ENCODE measurements around the gene PRRG2.
A peak's percentile ranks its signal among the peaks of the same experiment; 100 is the strongest.

The PRRG2 gene

DNA sequence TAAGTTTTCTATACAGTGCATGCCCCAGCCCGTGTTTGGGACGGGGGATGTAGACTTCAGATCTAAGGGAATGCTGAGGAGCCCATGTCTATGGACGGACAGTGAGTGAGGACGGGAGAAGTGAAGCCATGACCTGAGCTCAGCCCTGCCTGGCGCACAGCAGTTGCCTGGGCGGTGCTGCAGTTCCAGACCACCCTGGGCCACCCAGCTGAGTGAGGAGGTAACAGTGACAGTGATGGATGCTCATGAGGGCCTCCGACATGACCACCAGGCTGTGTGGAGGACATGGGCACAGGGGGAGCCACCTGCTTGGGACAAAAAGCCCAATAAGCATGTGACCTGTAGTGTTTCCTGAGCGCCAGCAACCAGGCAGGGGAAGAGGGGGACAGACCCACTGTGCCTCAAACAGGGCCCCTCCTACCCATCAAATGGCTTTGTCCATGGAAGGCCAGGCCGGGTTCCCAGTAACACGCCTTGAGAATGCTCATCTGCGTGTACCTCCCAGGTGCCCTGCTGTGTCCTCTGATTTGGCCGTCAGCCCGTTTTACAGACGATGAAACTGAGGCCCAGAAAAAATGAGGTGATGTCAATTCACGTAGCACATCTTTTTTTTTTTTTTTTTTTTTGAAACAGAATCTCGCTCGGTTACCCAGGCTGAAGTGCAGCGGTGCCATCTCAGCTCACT lies 23.3 kb upstream of the PRRG2 start:
- DNase-seq, result no peak

DNA sequence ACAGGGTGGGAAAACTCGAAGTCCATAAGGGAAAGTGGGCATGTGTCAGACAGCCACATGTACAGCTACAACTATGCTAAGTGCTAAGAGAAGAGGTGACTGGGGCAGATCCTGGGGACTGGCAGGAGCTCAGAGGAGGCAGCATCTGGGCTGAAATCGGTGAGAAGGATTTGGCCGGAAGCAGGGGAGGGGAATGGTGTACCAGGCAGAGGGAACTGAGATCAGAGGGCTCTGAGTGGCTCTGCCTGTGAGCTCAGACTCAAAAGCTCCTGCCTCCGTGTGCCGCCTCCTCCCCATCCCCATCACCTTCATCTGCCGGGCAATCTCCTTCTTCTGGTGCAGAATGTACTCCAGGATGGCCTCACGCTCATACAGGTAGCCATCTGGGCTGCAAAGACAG lies 22.5 kb upstream of the PRRG2 start:
- no peak for DNase-seq

DNA sequence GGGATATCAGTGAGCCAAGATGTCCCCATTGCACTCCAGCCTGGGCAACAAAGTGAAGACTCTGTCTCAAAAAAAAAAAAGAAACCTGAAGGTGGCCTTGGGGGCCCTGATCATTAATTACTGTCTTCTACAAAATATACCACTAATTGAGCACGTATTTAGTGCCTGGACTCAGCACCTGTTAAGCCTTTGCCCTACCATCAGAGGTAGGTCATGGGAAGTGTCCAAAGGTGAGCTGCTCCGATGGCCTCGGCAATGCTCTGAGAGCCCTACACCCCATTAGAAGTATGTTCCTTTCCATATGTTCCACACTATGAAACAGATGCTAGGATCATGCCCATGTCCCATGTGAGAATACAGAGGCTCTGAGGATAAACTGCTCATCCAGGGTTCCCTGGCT lies 21.7 kb upstream of the PRRG2 start:
- no peak for DNase-seq

DNA sequence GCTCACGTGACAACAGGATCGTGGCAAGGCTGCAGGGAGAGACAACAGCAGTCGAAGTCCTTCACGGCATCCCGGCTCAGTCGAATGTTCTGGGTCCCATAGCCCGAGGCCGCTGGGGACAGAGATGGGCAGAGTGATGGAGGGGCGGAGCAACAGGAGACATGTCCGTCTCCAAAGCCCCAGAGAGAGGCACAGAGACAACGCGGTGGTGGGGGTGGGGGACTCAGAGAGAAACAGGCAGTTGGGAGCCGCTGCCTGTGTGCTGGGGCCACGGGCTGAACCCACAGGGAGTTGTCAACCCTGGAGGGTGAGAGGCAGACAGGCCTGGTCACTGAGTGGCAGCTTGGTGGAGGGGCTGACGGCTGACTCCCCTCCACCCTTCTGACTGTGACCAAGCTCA lies 21.2 kb upstream of the PRRG2 start:
- DNase-seq, result no peak

DNA sequence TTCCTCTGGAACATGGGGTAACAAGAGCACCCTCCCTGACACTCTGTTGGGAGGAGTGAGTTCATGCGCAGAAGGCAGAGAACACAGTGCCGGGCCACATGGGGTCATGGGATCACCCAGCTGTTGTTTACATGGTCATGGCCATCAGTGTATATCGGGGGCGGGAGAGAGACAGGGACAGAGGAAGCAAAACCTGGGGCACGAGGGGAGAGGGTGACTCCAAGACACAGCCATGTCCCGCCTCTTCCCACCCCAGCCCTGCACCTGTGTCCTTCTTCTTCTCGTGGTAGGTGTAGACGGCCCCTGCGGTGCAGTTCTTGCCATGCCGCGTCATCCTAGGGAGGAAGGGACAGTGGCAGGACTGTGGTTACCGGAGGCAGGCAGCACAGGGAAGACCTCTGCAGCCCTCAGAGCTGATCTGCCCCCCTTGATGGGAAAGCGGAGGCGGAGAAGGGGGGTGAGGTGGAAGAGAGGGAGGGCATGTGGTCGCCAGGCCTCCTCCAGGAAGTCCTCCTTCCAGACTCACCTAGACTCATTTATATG lies 20.7 kb upstream of the PRRG2 start:
- DNase-seq, result no peak

DNA sequence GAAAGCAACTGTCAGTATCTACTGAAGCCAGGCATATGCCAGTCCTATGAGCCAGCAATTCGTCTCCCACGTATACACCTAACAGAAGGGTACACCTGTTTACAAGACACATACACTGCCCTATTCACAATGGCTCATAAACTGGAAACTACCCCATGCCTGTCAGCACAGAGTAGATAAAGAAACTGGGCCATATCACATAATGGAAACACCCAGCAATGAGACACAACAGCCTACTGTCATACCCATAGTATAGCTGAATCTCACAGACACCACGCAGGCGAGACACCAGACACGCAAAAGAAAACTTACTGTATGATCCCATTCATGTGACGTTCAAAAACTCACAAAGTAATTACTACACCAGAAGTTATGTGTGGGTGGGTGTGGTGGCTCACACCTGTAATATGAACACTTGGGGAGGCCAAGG lies 16.5 kb upstream of the PRRG2 start:
- no peak for DNase-seq

DNA sequence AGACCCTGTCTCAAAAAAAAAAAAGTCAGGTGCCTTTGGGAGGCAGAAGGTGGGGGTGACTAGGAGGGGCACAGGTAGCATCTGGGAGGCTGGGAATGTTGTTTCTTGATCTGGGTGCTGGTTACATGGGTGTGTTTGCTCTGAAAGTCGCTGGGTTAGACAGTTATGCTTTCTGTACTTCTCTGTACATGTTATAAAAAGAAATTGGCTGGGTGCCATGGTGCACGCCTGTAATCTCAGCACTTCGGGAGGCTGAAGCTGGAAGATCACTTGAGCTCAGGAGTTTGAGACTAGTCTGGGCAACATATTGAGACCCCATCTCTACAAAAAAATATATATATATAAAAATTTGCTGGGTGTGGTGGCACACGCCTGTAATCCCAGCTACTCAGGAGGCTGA lies 15.9 kb upstream of the PRRG2 start:
- no peak for DNase-seq

DNA sequence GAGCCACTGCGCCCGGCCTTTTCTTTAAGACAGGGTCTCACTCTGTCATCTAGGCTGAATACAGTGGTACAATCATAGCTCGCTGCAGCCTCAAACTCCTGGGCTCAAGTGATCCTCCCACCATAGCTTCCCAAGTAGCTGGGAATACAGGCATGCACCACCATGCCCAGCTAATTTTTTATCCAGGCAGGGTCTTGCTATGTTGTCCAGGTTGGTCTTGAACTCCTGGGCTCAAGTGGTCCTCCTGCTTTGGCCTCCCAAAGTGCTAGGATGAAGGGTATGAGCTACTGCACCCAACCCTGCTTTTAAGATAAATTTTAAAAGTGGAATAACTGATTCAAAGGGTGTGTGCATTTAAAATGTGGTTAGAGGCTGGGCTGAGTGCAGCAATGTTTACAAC lies 14.8 kb upstream of the PRRG2 start:
- no peak for DNase-seq

DNA sequence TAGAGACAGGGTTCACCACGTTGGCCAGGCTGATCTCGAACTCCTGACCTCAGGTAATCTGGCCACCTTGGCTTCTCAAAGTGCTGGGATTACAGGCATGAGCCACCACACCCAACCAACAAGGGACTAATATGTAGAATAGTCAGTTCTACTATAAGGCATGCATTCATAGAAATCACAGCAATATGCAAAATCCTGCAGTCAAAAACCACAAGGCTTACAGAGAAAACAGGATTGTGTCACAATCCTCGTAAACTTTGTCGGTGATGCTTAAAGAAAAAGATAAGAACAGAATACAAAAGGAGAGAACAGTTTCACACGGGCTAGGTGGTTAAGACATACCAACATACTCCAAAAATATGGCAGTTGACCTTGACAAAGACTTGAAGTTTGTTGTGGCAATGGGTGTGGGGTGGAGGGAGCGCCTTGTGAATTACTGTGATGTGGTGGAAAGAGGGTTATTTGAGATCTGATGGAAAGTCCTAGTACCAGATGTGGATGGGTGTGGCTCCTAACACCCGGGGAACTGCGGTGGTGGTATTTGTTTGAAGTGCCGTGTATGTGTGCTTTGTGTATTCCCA lies 13.2 kb upstream of the PRRG2 start:
- DNase-seq, result peak; percentile 75

DNA sequence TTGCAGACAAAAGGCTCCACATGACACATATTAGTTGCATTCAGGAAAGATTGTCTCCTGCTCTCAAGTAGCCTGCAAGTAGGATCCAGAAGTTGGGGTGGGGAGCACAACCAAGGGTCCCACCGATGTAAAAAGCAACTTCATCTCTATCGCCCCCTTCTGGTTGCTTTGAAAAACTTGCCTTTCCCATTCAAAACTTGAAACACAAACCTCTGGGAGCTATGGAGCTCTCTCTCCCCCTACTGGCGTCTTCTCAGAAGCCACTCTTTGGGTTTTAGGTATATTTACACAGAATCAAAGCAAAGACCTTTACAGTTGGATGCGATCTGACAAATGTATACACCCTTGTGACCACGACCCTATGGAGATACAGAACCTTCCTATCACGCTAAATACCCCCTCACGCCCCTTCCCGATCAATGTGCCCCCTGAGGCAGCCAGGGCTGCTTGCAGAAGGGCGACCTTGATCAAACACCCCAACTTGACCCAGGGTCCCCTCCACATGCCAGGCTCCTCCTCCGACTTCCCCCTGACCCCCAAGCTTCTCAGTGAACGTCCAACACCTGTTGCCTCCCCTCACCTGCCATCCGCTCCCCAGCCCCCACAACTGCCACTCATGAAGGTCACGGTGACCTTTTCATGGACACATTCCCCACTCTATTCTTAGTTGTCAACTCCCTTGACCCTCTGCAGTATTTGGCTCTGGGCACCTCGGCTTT lies 10.8 kb upstream of the PRRG2 start:
- DNase-seq, result peak; percentile 87

DNA sequence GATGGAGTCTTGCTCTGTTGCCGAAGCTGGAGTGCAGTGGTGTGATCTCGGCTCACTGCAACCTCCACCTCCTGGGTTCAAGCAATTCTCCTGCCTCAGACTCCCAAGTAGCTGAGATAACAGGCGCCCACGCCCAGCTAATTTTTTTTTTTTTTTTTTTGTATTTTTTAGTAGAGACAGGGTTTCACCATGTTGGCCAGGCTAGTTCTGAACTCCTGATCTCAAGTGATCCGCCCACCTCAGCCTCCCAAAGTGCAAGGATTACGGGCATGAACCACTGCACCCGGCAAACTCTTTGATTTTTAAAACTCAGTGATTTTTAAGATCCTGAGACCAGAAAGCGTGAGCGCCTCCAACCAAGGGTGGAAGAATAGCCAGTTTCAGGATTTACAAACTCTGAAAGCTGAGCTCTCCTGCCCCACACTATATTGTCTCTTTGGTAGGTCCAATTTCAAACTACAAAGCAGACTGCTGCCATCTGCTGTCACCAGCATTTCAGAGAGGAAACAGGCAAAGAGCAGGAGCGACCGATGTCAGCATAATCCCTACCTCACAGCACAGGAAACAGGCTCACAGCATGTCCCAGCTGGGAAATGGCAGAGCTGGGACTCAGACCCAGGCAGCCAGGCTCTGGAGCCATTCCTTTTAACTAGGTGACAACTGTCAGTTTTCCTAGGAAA lies 10.0 kb upstream of the PRRG2 start:
- DNase-seq, result no peak

DNA sequence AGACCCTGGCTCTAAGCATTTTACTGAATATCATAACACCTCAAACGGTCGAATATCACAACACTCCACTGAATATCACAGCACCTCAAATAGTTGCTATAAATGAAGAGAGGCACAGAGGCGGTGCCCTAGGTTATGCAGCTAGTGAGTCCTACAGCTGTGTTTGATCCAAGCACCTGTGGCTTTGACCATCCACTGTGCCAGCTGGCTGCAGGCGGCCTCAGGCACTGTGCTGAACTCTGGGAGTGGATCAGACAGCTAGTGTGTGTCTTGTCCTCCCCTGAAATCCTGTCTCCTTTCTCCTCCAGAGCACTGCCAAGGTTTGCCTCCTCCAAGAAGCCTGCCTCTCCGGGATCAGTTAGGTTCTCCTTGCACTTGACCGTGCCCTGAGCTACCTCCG lies 8.1 kb upstream of the PRRG2 start:
- no peak for DNase-seq

DNA sequence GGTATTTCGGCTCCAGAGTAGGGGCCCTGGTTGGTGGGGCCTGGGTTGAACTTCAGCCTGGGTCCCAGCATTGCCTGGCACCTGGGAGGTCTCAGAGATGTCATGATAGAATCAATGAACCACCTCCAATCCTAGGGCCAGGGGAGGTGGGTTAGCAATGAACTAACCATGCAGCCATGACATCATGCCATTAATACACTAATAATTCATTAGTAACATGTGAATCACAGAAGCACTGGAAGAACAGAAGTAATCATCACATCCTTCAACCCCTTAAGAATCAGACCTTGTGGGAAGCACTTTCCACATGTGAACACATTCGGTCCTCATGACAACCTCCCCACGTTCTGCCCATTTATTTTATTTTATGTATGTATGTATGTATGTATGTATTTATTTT lies 7.7 kb upstream of the PRRG2 start:
- no peak for DNase-seq

DNA sequence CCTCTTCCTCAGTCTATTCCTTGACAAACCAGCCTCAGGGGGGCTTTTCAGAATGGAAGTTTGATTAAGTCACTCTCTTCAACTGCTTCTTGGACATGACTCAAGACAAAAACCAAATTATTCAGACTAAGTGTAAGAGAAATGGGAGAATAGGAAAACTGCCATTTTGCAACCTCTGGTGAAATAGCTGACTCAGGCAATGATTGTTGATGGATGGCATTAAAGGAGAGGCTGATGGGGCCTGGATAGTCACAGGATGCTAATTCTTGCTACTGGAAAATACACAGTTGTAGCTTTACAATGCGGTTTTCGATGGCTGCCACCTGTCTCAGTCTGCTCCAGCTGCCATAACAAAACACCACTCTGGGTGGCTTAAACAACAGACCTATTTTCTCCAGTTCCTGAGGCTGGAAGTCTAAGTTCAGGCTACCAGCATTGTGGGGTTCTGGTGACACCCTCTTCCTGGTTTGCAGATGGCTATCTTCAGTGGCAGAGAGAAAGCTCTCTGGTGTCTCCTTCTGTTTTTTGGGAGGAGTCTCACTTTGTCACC lies 6.8 kb upstream of the PRRG2 start:
- DNase-seq, result no peak

DNA sequence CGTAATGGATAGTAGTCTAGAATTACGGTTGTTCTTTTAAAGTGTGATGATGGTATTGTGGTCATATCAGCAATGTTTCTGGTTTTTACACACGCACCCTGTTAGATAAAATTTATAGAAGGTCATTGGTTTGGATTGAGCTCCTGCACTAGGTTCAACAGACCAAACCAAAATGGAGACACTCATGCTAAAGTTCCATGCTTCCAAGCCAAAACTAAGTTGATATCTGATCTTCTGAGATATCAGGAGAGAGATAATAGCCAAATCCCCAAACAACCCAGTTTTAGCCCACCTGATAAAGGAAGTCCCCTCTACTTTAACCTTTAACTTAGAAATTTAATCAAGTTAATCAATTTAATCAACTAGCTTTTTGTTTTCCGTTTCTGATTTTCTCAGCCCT lies 1.9 kb upstream of the PRRG2 start:
- DNase-seq, result no peak

DNA sequence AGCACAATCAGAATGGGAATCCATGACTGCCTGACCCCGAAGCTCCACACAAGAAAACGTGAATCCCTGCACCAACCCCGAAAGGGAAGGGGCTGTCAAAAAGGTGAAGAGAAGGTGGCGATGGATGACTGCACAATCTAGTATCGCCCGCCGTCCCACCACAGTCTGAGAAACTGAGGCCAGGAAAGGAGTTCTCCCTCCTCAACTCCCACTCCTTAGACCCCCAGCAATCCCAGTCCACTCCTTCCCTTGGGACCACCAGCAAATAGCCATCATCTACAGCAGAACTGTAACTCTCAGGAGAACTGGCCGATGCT lies 1.2 kb upstream of the PRRG2 start:
- DNase-seq, result no peak

DNA sequence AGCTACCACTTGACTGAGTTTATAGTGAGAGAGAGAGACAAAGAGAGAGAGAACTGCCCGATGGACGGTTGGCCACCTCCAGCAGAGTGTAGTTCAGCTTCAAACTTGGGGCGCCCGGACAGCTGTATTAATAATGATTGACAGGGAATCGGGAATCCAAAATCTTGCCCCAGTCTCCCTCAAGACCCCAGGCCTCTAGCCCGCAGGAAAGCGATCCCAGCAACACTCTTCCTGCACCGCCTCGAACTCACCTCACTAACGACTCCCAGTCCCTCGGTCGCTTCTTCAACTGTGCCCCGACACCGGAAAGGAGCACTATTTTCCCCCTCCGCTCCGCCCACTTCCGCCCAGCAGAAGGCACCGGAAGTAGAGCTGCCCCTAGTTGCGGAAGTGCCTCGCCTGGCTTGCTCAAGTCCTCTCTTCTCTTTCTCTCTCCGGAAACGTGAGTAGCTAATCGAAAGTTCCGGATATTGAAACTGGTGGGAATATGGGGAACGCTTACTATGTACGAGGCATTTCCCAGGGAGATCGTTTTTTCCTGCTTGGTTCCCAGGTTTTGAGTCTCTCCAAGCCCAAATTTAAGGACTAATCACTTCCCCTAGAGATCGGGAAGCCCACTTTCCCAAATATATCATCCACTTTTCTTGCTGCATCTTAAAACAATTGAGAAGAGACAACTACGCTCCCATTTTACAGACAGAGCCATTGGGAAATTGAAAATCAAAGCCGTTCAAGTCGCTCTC lies 681 bp upstream of the PRRG2 start, which contains the start of gene NOSIP:
TSS of gene NOSIP (minus strand) at position 293 of the 743 bp plus-strand sequence. CDS start 19,865 bp downstream, outside the sequence.
- peak; percentile 98 for DNase-seq

DNA sequence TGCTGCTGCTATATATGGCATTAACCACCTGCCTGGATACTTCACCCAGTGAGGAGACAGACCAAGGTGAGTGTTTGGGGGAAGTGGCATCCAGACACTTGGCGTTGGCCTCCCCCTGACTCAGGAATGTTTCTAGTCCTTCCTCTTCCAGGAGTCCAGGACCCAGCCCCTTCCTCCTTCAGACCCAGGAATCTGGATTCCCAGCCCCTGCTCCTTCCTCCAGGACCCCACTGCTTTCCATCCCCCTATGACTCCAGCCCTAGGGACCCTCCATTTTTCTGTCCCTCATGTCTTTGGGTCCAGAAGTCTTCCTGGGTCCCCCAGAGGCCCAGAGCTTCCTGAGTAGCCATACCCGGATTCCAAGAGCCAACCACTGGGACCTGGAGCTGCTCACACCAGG lies 2.1 kb downstream of the PRRG2 start:
- no peak for DNase-seq

DNA sequence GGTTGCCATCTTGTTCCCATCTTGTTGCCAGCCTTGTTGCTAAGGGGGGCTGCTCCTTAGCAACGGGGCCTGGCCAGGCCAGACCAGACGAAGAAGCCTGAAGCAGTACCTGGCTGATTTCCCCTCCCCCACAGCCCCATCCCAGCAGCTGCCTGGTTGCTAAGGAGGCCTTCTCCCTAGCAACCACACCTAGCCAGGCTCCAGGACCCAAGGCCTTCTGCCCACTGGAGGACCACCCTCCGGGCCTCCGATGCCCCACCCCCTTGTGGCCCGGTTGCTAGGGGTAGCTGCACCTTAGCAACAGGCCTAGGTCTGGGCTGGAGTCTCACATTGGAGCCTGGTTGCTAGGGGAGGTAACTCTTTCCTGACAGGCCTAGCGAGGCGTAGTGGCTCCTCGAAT lies 3.9 kb downstream of the PRRG2 start:
- DNase-seq, result no peak

DNA sequence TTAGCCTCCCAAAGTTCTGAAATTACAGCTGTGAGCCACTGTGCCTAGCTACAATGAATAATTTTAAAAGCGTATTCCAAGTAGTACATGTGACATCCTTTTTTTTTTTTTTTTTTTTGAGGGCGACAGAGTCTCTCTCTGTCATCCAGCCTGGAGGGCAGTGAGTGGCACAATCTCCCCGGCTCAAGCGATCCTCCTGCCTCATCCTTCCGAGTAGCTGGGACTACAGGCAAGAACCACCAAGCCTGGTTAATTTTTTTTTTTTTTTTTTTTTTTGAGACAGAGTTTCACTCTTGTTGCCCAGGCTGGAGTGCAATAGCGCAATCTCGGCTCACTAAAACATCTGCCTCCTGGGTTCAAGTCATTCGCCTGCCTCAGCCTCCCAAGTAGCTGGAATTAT lies 6.1 kb downstream of the PRRG2 start:
- no peak for DNase-seq

DNA sequence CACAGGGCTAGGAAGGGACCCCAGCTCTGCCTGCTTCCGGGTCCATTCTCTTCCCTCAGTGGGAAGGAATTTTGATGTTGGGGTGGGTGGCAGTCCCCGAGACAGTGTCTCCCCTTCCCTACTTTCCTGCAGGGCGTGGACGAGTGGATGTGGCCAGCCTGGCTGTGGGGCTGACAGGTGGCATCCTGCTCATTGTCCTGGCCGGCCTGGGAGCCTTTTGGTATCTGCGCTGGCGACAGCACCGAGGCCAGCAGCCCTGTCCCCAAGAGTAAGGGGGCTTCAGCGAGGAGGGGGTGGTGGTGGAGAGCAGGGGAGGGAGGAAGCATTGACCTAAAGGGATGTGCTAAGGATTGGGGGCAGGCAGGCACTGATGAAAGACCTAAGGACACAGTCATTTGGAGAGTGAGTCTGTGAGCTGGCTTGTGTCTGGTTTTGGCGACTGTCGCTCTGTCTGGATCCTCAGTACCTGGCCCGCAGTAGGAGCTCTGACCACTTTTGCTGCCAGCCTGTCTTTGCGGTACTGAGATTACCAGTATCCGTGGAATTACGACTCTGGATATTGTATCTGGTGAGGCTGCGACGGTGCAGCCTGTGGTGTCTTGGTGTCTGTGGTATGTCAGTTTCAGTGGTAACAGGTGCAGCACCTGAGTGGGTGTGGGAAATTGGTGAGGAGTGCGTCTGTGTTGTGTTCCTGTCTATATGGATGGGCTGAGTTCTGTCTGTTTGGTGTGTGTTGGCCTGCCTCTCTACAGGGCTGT lies 7.4 kb downstream of the PRRG2 start:
- DNase-seq, result peak; percentile 28

DNA sequence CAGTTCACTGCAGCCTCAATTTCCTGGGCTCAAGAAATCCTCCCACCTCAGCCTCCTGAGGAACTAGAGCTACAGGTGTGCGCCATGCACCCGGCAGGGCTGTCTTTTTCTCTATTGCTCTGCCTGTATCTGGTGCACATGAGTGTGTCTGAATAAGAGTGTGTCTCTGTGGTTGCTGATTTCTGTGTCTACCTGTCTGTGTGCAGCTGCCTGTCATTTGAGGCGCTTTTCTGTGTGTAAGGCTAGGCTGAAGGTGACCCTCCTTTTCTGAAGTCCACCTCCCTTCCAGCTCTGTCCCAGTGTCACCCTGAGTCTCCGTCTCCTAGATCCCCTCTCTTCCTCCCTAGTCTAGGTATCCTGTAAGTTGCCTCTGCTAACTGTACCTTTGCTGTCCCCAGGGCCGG lies 8.4 kb downstream of the PRRG2 start:
- DNase-seq, result no peak

Data from activated CD4-positive, alpha-beta T cell treated with anti-CD3 and anti-CD28 coated beads, Interleukin-2, Interleukin-6, amounts not matched to agents 100 ng/mL and 50 ng/mL, durations not matched to agents 16 hours and 8 hours (primary cell).